Fibroblast of lung (primary cell): ENCODE measurements around the gene PEF1.

Experiments
- EZH2 ChIP-seq: IDR thresholded peaks from 2 replicates; pipeline ENCODE4 v1.5.1; 2012; ENCODE audit warnings: low read length, control low read depth, mild to moderate bottlenecking; ENCODE audit errors: missing control alignments
- TF ChIP-seq, protein P1 (sequence below), 2 donors: IDR thresholded peaks in 1 of 2; conservative IDR thresholded peaks in 1 of 2; 1 replicate in 1 of 2; 2 replicates in 1 of 2; pipeline ENCODE4 v1.5.1; 2011 to 2012; ENCODE audit warnings: low read length in 2 of 2, control low read depth in 1 of 2, inconsistent platforms in 1 of 2, low read depth in 1 of 2, mild to moderate bottlenecking in 1 of 2

DNA sequence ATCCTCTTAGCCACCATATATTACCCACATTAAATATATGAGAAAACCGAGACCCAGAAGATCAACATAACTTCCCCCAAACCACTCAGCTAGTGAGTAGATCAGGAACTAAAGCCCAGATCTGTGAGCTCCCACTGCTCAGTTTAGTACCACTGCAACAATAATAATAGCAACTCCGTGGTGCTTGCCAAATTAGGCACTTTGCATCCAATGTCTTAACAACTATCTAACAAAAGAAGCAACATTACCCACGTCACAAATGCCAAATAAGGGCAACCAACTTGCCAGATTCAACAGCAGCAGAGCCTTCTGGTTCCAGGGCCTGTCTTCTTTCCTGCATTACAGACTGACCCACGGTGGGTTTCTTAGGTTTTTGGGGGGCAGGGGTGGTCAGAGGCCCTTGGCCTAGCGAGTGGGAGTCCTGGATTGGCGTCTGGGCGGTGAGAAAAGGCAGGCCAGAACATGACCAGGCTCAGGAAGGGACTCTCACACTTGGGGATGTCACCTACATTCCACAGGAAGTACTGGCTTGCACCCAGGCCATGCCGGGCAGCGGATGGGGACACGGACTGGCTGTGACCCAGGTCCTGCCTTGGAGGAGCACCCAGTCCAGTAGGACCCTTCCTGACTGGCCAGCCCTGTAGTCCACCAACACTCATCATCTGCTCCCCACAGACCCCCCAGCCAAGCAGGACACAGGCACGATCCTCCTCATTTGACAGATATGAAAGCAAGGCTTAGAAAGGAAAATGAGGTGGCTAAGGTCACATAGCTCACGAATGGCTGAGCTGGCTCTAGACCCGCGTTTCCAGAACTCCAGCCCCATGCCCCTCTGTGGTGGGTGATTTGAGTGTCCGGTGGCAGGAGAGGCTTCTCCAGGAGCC is 22.6 kb downstream of the PEF1 start:
- TF ChIP-seq, protein P1, sequence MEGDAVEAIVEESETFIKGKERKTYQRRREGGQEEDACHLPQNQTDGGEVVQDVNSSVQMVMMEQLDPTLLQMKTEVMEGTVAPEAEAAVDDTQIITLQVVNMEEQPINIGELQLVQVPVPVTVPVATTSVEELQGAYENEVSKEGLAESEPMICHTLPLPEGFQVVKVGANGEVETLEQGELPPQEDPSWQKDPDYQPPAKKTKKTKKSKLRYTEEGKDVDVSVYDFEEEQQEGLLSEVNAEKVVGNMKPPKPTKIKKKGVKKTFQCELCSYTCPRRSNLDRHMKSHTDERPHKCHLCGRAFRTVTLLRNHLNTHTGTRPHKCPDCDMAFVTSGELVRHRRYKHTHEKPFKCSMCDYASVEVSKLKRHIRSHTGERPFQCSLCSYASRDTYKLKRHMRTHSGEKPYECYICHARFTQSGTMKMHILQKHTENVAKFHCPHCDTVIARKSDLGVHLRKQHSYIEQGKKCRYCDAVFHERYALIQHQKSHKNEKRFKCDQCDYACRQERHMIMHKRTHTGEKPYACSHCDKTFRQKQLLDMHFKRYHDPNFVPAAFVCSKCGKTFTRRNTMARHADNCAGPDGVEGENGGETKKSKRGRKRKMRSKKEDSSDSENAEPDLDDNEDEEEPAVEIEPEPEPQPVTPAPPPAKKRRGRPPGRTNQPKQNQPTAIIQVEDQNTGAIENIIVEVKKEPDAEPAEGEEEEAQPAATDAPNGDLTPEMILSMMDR (conservative IDR thresholded peaks at IDR 0.05 in 1 of 2, IDR thresholded peaks at IDR 0.05 in 1 of 2; ENCODE audit: low read depth in 1 of 2, low read length in 2 of 2): no peak
- no peak for TF ChIP-seq EZH2
